ENCODE results near the gene TRMT1L. TPM values are rescaled to one million over a fixed set of nuclear protein-coding genes. Genes with fewer than 3 reads are reported as not detected.

TRMT1L gene
- total and polyA plus RNA-seq, 2 donors = 15.6 to 18.9 TPM

DNA sequence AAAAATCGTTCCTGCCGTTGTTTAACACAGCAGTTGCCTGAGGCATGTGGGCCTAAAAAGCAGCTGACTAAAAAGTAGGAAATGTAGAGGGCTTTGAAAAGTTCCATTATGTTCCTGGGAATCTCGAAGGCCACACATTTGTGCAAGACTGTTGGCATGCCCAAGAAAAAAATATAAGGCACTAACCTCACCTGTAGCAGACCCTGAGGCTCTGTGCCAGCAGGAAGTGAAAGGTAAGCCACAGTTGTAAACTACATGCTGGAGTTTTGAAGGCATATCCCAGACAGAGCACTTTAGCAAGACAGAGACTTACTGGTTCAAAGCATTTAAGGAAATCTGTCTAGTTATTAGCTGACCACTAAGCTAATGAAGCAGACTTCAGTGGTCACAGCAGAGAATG is 52.7 kb downstream of the TRMT1L start:
- WGBS = 96% methylated on average over 3 of the region's 3 CpGs

DNA sequence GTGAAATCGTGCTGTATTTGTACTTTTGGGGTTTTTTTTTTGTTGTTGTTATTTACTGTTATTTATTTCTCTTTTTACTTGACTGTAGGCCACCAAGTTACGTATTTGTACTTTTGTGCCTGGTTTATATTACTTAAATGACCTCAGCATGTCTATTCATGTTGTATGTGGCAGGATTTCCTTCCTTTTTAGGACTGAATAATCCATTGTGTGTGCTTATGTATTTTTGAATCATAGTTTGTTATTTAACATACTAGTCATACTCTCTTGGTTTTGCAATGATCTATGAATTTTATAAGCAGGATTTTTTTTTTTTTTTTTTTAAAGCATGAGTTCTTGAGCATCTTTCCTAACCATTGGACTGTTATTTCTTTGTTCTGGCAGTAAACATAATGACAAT is 60.2 kb downstream of the TRMT1L start:
- WGBS = 94% methylated on average over 2 of the region's 2 CpGs
- Histone ChIP-seq H3K27ac (ENCODE audit: low read depth in 1 of 2, low read length in 1 of 2) (no peak overlapping the region), H3K36me3 (ENCODE audit: control insufficient read depth in 2 of 2, insufficient read depth in 2 of 2, low read length in 1 of 2) (peaks cover 3 to 15% of the 10 kb centered on the region in 2 donors), H3K4me3 (ENCODE audit: low read length in 2 of 2) (no peak overlapping the region), H3K9me3 (ENCODE audit: control insufficient read depth in 2 of 2, insufficient read depth in 1 of 2, low read length in 1 of 2) (no peaks in the 10 kb centered on the region), H3K4me1 (ENCODE audit: control insufficient read depth in 2 of 2, insufficient read depth in 2 of 2, low read length in 2 of 2) (no peaks in the 10 kb centered on the region), H3K27me3 (ENCODE audit: control insufficient read depth in 2 of 2, insufficient read depth in 1 of 2, low read length in 1 of 2) (no peaks in the 10 kb centered on the region)
- DNase-seq (ENCODE audit: low read depth in 6 of 9, low spot score in 9 of 9) = no peak

More for the DNA sequence above, 52.7 kb downstream of the TRMT1L start:
- Histone ChIP-seq H3K4me3 (ENCODE audit: low read length in 2 of 2) (no peak overlapping the region), H3K27me3 (ENCODE audit: control insufficient read depth in 2 of 2, insufficient read depth in 1 of 2, low read length in 1 of 2) (no peaks in the 10 kb centered on the region), H3K4me1 (ENCODE audit: control insufficient read depth in 2 of 2, insufficient read depth in 2 of 2, low read length in 2 of 2) (no peaks in the 10 kb centered on the region), H3K36me3 (ENCODE audit: control insufficient read depth in 2 of 2, insufficient read depth in 2 of 2, low read length in 1 of 2) (peaks cover 0 to 4% of the 10 kb centered on the region in 2 donors), H3K9me3 (ENCODE audit: control insufficient read depth in 2 of 2, insufficient read depth in 1 of 2, low read length in 1 of 2) (peaks cover 0 to 10% of the 10 kb centered on the region in 2 donors), H3K27ac (ENCODE audit: low read depth in 1 of 2, low read length in 1 of 2) (no peak overlapping the region)
- DNase-seq (ENCODE audit: low read depth in 6 of 9, low spot score in 9 of 9) = no peak

DNA sequence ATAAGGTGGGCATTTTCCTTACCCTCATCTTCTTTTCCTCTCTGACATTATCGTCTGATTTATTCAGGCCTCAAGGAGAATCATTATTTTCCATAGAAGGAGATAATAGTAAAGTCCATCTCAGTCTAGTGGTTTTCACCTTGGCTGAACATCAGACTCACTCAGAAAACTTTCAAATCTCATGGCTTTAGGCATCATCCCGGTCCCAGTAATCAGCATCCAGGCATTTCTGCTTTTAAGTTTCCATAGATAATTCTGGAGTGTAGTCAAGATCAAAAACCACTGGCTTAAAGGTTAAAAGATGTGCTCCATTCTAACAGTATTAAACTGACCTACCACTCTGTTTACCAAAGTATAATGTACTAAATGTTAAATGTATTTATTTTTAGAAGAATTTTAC is 62.0 kb downstream of the TRMT1L start:
- peaks cover 3 to 15% of the 10 kb centered on the region in 2 donors for H3K36me3 ChIP-seq (ENCODE audit: control insufficient read depth in 2 of 2, insufficient read depth in 2 of 2, low read length in 1 of 2)
- 96% methylated on average over 2 of the region's 2 CpGs for WGBS

DNA sequence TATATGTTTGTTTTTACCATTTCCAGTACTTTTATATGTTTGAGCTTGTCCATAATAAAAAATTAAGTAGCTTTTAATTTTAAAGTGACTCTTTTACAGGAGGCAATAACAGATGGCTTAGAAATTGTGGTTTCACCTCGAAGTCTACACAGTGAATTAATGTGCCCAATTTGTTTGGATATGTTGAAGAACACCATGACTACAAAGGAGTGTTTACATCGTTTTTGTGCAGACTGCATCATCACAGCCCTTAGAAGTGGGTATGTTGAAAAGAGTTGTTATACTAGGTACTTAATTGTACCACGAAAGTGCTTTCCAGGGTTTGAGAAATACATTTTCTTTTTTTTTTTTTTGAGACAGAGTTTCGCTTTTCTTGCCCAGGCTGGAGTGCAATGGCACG is 65.3 kb downstream of the TRMT1L start:
- Histone ChIP-seq H3K4me3 (ENCODE audit: low read length in 2 of 2) (no peak overlapping the region), H3K4me1 (ENCODE audit: control insufficient read depth in 2 of 2, insufficient read depth in 2 of 2, low read length in 2 of 2) (no peaks in the 10 kb centered on the region), H3K27ac (ENCODE audit: low read depth in 1 of 2, low read length in 1 of 2) (no peak overlapping the region), H3K36me3 (ENCODE audit: control insufficient read depth in 2 of 2, insufficient read depth in 2 of 2, low read length in 1 of 2) (peaks cover 4 to 22% of the 10 kb centered on the region in 2 donors), H3K27me3 (ENCODE audit: control insufficient read depth in 2 of 2, insufficient read depth in 1 of 2, low read length in 1 of 2) (no peaks in the 10 kb centered on the region), H3K9me3 (ENCODE audit: control insufficient read depth in 2 of 2, insufficient read depth in 1 of 2, low read length in 1 of 2) (no peaks in the 10 kb centered on the region)
- WGBS = 87% methylated on average over 5 of the region's 5 CpGs
- no peak for DNase-seq (ENCODE audit: low read depth in 6 of 9, low spot score in 9 of 9)

More for the DNA sequence above, 62.0 kb downstream of the TRMT1L start:
- H3K27ac ChIP-seq (ENCODE audit: low read depth in 1 of 2, low read length in 1 of 2) = no peak overlapping the region
- no peaks in the 10 kb centered on the region for H3K27me3 ChIP-seq (ENCODE audit: control insufficient read depth in 2 of 2, insufficient read depth in 1 of 2, low read length in 1 of 2)
- DNase-seq (ENCODE audit: low read depth in 6 of 9, low spot score in 9 of 9) = no peak
- H3K4me3 ChIP-seq (ENCODE audit: low read length in 2 of 2) = no peak overlapping the region
- no peaks in the 10 kb centered on the region for H3K9me3 ChIP-seq (ENCODE audit: control insufficient read depth in 2 of 2, insufficient read depth in 1 of 2, low read length in 1 of 2)
- H3K4me1 ChIP-seq (ENCODE audit: control insufficient read depth in 2 of 2, insufficient read depth in 2 of 2, low read length in 2 of 2) = no peaks in the 10 kb centered on the region

DNA sequence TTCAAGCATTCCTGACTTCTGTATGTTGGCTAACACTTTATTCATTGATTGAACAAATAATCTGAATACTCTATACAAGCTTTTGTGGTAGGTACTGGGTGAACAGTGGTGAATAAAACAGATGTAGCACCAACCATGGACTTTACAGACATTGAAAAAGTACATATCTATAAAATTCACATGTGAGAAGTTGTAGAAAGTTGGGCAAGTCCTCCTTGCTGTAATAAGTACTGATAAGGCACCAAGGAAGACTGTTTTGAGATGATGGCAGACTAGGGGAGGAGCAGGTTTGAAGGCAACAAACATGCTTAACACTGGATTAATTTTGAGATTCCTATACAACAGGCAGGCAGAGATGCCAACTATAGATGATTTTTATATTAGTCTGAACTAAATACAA is 69.0 kb downstream of the TRMT1L start:
- Histone ChIP-seq H3K4me3 (ENCODE audit: low read length in 2 of 2) (no peak overlapping the region), H3K4me1 (ENCODE audit: control insufficient read depth in 2 of 2, insufficient read depth in 2 of 2, low read length in 2 of 2) (no peaks in the 10 kb centered on the region), H3K36me3 (ENCODE audit: control insufficient read depth in 2 of 2, insufficient read depth in 2 of 2, low read length in 1 of 2) (peaks cover 4 to 16% of the 10 kb centered on the region in 2 donors), H3K27me3 (ENCODE audit: control insufficient read depth in 2 of 2, insufficient read depth in 1 of 2, low read length in 1 of 2) (no peaks in the 10 kb centered on the region), H3K9me3 (ENCODE audit: control insufficient read depth in 2 of 2, insufficient read depth in 1 of 2, low read length in 1 of 2) (no peaks in the 10 kb centered on the region), H3K27ac (ENCODE audit: low read depth in 1 of 2, low read length in 1 of 2) (no peak overlapping the region)
- DNase-seq (ENCODE audit: low read depth in 6 of 9, low spot score in 9 of 9) = no peak

DNA sequence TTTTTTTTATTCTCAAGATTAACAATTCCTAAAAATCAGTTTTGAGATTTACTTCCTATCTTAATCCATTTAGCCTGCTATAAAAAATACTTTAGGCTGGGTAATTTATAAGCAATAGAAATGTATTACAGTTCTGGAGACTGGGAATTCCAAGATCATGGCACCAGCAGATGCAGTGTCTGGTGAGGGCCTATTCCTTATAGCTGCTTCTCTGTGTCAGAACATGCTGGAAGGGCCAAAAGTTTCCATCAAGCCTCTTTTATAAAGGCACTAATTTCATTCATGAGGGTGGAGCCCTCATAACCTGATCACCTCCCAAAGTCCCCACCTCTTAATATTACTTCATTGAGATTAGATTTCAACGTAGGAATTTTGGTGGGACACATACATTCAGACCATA is 69.7 kb downstream of the TRMT1L start:
- Histone ChIP-seq H3K9me3 (ENCODE audit: control insufficient read depth in 2 of 2, insufficient read depth in 1 of 2, low read length in 1 of 2) (no peaks in the 10 kb centered on the region), H3K4me1 (ENCODE audit: control insufficient read depth in 2 of 2, insufficient read depth in 2 of 2, low read length in 2 of 2) (no peaks in the 10 kb centered on the region), H3K27me3 (ENCODE audit: control insufficient read depth in 2 of 2, insufficient read depth in 1 of 2, low read length in 1 of 2) (no peaks in the 10 kb centered on the region), H3K4me3 (ENCODE audit: low read length in 2 of 2) (no peak overlapping the region), H3K27ac (ENCODE audit: low read depth in 1 of 2, low read length in 1 of 2) (no peak overlapping the region), H3K36me3 (ENCODE audit: control insufficient read depth in 2 of 2, insufficient read depth in 2 of 2, low read length in 1 of 2) (peaks cover 4 to 15% of the 10 kb centered on the region in 2 donors)
- 97% methylated on average over 1 of the region's 1 CpG for WGBS
- DNase-seq (ENCODE audit: low read depth in 6 of 9, low spot score in 9 of 9) = no peak

DNA sequence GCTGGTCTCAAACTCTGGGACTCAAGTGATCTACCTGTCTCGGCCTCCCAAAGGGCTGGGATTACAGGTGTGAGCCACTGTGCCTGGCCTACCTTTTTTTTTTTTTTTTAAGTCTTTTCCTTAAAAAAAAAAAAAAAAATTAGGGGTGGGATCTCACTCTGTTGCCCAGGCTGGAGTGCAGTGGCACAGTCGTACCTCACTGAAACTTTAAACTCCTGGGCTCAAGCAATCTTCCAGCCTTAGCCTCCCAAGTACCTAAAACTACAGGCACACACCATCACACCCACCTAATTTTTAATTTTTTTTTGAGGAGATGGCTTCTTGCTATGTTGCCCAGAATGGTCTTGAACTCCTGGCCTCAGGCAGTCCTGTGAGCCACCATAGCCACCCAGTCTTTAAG is 72.9 kb downstream of the TRMT1L start:
- Histone ChIP-seq H3K4me1 (ENCODE audit: control insufficient read depth in 2 of 2, insufficient read depth in 2 of 2, low read length in 2 of 2) (no peaks in the 10 kb centered on the region), H3K9me3 (ENCODE audit: control insufficient read depth in 2 of 2, insufficient read depth in 1 of 2, low read length in 1 of 2) (no peaks in the 10 kb centered on the region)
- WGBS = 100% methylated on average over 2 of the region's 2 CpGs

DNA sequence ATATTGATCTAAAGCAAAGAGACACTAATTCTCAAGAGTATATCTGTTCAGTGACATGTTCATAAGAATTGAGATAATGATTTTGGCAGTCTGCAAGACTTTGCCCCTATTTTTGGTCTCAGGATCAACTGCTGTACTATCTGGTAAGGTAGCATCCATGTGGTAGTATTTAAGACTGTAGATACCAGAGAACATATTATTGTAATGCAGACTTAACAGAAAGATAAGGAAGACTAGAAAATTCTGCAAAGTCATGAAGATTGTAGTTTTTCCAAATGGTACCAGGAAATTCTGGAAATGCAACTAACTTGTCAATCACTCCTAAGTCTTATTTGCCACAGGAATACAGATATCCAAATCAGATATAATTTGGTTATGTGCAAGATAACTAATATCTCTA is 76.3 kb downstream of the TRMT1L start:
- no peak overlapping the region for H3K27ac ChIP-seq (ENCODE audit: low read depth in 1 of 2, low read length in 1 of 2)
- H3K4me1 ChIP-seq (ENCODE audit: control insufficient read depth in 2 of 2, insufficient read depth in 2 of 2, low read length in 2 of 2) = no peaks in the 10 kb centered on the region
- H3K36me3 ChIP-seq (ENCODE audit: control insufficient read depth in 2 of 2, insufficient read depth in 2 of 2, low read length in 1 of 2) = no peaks in the 10 kb centered on the region
- DNase-seq (ENCODE audit: low read depth in 6 of 9, low spot score in 9 of 9) = no peak
- H3K9me3 ChIP-seq (ENCODE audit: control insufficient read depth in 2 of 2, insufficient read depth in 1 of 2, low read length in 1 of 2) = no peaks in the 10 kb centered on the region
- no peak overlapping the region for H3K4me3 ChIP-seq (ENCODE audit: low read length in 2 of 2)
- H3K27me3 ChIP-seq (ENCODE audit: control insufficient read depth in 2 of 2, insufficient read depth in 1 of 2, low read length in 1 of 2) = no peaks in the 10 kb centered on the region

More for the DNA sequence above, 72.9 kb downstream of the TRMT1L start:
- DNase-seq (ENCODE audit: low read depth in 6 of 9, low spot score in 9 of 9) = no peak
- Histone ChIP-seq H3K27ac (ENCODE audit: low read depth in 1 of 2, low read length in 1 of 2) (no peak overlapping the region), H3K27me3 (ENCODE audit: control insufficient read depth in 2 of 2, insufficient read depth in 1 of 2, low read length in 1 of 2) (no peaks in the 10 kb centered on the region), H3K4me3 (ENCODE audit: low read length in 2 of 2) (no peak overlapping the region), H3K36me3 (ENCODE audit: control insufficient read depth in 2 of 2, insufficient read depth in 2 of 2, low read length in 1 of 2) (peaks cover 0 to 5% of the 10 kb centered on the region in 2 donors)

DNA sequence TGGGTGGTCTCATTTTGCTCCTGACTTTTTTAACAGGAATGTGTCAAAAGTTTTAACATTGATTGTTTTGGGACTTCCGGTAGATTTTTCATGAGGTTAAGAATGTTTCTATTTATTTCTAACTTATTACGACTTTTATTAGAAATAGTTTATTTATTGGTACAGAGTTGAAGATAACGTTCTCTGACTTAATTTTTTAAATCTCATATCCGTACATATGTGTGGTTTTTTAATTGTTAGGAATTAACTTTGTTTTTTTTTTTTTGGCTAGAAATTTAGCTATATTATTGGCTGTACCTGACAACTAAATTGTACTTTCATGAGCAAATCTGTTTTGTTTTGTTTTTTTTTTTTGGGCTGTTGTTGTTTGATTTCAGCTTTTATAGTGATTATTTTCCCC is 79.4 kb downstream of the TRMT1L start:
- Histone ChIP-seq H3K27ac (ENCODE audit: low read depth in 1 of 2, low read length in 1 of 2) (no peak overlapping the region), H3K36me3 (ENCODE audit: control insufficient read depth in 2 of 2, insufficient read depth in 2 of 2, low read length in 1 of 2) (no peaks in the 10 kb centered on the region), H3K4me1 (ENCODE audit: control insufficient read depth in 2 of 2, insufficient read depth in 2 of 2, low read length in 2 of 2) (no peaks in the 10 kb centered on the region), H3K4me3 (ENCODE audit: low read length in 2 of 2) (no peak overlapping the region), H3K9me3 (ENCODE audit: control insufficient read depth in 2 of 2, insufficient read depth in 1 of 2, low read length in 1 of 2) (no peaks in the 10 kb centered on the region), H3K27me3 (ENCODE audit: control insufficient read depth in 2 of 2, insufficient read depth in 1 of 2, low read length in 1 of 2) (no peaks in the 10 kb centered on the region)
- no peak for DNase-seq (ENCODE audit: low read depth in 6 of 9, low spot score in 9 of 9)
- WGBS = 97% methylated on average over 4 of the region's 4 CpGs

DNA sequence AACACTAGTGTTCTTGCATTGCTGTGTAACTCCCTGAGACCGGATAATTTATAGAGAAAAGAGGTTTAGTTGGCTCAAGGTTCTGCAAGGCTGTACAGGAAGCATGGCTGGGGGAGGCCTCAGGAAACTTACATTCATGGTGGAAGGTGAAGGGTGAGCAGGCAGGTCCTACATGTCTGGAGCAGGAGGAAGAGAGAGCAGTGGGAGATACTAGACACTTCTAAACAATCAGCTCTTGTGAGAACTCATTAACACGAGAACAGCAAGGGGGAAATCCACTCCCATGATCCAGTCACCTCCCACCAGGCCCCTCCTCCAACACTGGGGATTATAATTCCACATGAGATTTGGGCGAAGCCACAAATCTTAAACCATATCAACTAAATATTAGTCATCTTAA is 81.3 kb downstream of the TRMT1L start:
- no peak for DNase-seq (ENCODE audit: low read depth in 6 of 9, low spot score in 9 of 9)
- H3K4me1 ChIP-seq (ENCODE audit: control insufficient read depth in 2 of 2, insufficient read depth in 2 of 2, low read length in 2 of 2) = no peaks in the 10 kb centered on the region
- H3K27ac ChIP-seq (ENCODE audit: low read depth in 1 of 2, low read length in 1 of 2) = no peak overlapping the region
- no peak overlapping the region for H3K4me3 ChIP-seq (ENCODE audit: low read length in 2 of 2)
- H3K27me3 ChIP-seq (ENCODE audit: control insufficient read depth in 2 of 2, insufficient read depth in 1 of 2, low read length in 1 of 2) = no peaks in the 10 kb centered on the region
- H3K9me3 ChIP-seq (ENCODE audit: control insufficient read depth in 2 of 2, insufficient read depth in 1 of 2, low read length in 1 of 2) = no peaks in the 10 kb centered on the region
- H3K36me3 ChIP-seq (ENCODE audit: control insufficient read depth in 2 of 2, insufficient read depth in 2 of 2, low read length in 1 of 2) = no peaks in the 10 kb centered on the region
- WGBS = 98% methylated on average over 3 of the region's 3 CpGs
